ENCODE data around the gene PRDM4. TPM values are rescaled to one million over a fixed set of nuclear protein-coding genes. Genes with fewer than 3 reads are reported as not detected.

PRDM4 gene, protein sequence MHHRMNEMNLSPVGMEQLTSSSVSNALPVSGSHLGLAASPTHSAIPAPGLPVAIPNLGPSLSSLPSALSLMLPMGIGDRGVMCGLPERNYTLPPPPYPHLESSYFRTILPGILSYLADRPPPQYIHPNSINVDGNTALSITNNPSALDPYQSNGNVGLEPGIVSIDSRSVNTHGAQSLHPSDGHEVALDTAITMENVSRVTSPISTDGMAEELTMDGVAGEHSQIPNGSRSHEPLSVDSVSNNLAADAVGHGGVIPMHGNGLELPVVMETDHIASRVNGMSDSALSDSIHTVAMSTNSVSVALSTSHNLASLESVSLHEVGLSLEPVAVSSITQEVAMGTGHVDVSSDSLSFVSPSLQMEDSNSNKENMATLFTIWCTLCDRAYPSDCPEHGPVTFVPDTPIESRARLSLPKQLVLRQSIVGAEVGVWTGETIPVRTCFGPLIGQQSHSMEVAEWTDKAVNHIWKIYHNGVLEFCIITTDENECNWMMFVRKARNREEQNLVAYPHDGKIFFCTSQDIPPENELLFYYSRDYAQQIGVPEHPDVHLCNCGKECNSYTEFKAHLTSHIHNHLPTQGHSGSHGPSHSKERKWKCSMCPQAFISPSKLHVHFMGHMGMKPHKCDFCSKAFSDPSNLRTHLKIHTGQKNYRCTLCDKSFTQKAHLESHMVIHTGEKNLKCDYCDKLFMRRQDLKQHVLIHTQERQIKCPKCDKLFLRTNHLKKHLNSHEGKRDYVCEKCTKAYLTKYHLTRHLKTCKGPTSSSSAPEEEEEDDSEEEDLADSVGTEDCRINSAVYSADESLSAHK
- total RNA-seq, result 10 to 100 TPM; 22.8 to 34.3 TPM

GRCh38 chr12:107760809-107761501 is at the start of gene PRDM4:
Gene PRDM4 (minus strand): TSS chr12:107761137. CDS start chr12:107760515, 622 bp downstream.
- no peaks in the 10 kb centered on the region for H3K9me3 ChIP-seq
- peak within 1 kb of the TSS; percentile 88 to 94 for H3K4me3 ChIP-seq
- peak; percentile 99 for ATAC-seq
- no peaks in the 10 kb centered on the region for H3K27me3 ChIP-seq
- 0% methylated on average over 79 of the region's 83 CpGs; no CpG with 5 or more reads in 1 of the 2 donors for WGBS, 2 donors
- H3K4me1 ChIP-seq, result peaks cover 28% of the 10 kb centered on the region
- peaks cover 0 to 9% of the 10 kb centered on the region in 2 donors for H3K36me3 ChIP-seq (replicated peaks in 1 of 2; ENCODE audit: insufficient read depth in 1 of 2, low read depth in 2 of 2)
- DNase-seq, result peak; percentile 94 to 97 (median 96)
- H3K27ac ChIP-seq, result peak within 1 kb of the TSS; percentile 36 to 73 (median 60)
- peak in 2 of 7 experiments; percentile 57 to 63 for TF ChIP-seq CTCF (IDR thresholded peaks at IDR 0.05)
- TF ChIP-seq POLR2A (IDR thresholded peaks at IDR 0.05), result peak; percentile 79 to 90 (median 88)
- intact Hi-C loops (cut with DNase I), result no loop called here

DNA sequence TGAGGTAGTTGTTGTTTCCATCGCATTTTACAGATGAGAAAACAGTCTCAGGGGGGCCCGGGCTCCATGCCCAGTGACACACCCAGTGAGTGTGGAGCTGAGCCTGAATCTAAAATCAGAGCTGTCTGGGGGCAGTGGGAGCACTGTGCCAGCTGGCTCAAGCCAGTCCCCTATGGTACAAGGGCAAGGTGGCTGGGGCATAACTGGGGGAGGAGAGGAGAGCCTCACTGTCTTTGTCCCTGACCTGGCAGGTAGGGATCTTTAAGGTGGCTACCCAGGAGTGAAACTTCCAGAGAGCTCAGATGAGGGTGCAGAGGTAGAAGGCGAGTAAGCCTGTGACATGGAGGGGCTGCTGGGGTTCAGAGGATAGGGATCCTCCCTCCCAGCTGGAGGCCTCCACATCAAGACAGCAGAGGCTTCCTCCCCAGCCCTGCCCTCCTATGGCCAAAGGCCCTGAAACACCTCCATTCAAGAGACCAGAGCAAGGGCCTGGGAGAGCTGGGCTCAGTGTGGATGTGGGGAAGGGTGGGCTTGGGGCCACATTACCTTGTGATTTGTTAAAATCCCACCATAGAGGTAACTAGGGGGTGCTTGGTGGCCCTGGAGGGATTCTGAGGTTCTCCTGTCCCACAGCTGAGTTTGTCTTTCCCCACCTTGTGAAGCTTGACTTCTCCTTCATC is 46.7 kb upstream of the PRDM4 start:
- no peaks in the 10 kb centered on the region for H3K36me3 ChIP-seq (replicated peaks in 1 of 2; ENCODE audit: insufficient read depth in 1 of 2, low read depth in 2 of 2)
- no peak overlapping the region for H3K4me3 ChIP-seq
- no peak overlapping the region for H3K27ac ChIP-seq
- no peaks in the 10 kb centered on the region for H3K9me3 ChIP-seq
- intact Hi-C loops (cut with DNase I), result no loop called here
- TF ChIP-seq POLR2A (IDR thresholded peaks at IDR 0.05), result no peak
- no peak for TF ChIP-seq CTCF (IDR thresholded peaks at IDR 0.05)
- WGBS, 2 donors, result 20 to 56% methylated on average over 3 of the region's 3 CpGs
- no peak for DNase-seq
- ATAC-seq, result no peak
- no peaks in the 10 kb centered on the region for H3K27me3 ChIP-seq
- H3K4me1 ChIP-seq, result no peaks in the 10 kb centered on the region

DNA sequence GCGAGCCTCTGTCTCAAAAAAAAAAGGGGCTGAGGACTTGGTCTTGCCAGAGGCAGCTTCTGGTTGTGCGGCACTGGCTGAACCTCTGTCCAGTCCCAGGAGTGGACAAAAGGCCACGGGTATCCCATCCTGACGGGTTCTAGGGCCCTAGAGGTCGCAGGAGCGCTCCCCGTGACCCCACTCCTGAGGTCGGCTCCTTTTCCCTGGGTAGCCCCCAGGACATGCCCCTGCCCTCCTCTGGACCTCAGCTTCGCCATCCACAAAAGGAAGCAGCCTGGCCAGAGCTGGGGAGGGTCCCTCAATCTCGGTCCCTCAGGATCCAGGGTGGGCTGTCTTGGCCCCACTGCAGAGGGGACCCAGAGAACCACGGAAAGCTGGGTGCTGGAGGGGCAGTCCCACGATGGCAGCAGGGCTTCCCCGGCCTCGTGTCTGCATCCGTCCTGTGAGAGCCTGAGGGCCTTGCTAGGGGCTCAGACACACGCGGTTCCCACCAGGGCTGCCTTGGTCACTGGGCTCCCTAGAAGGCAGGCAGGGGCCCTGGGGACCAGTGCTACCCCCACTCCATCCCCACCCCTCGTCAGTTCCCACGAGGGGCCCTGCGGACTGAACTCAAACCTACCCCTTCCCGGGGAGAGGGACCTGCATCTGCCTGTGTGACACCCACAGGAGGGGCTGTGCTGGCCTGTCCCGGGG is 44.7 kb upstream of the PRDM4 start:
- Histone ChIP-seq H3K9me3 (no peaks in the 10 kb centered on the region), H3K4me1 (no peaks in the 10 kb centered on the region), H3K27ac (no peak overlapping the region), H3K27me3 (no peaks in the 10 kb centered on the region), H3K36me3 (replicated peaks in 1 of 2; ENCODE audit: insufficient read depth in 1 of 2, low read depth in 2 of 2) (no peaks in the 10 kb centered on the region), H3K4me3 (no peak overlapping the region)
- TF ChIP-seq CTCF (IDR thresholded peaks at IDR 0.05) (no peak), POLR2A (IDR thresholded peaks at IDR 0.05) (no peak)
- WGBS, 2 donors, result 52 to 86% methylated on average over 10 to 19 of the region's 22 CpGs
- DNase-seq (no peak), ATAC-seq (no peak)
- intact Hi-C loops (cut with DNase I), result no loop called here

GRCh38 chr12:107803092-107803491 is 42.2 kb upstream of the PRDM4 start:
- 4 to 19% methylated on average over 3 of the region's 3 CpGs for WGBS, 2 donors
- intact Hi-C loops (cut with DNase I), result no loop called here
- no peaks in the 10 kb centered on the region for H3K27me3 ChIP-seq

More at GRCh38 chr12:107803092-107803491, 42.2 kb upstream of the PRDM4 start:
- no peaks in the 10 kb centered on the region for H3K4me1 ChIP-seq
- H3K4me3 ChIP-seq, result no peak overlapping the region
- ATAC-seq (no peak), DNase-seq (no peak)
- no peak for TF ChIP-seq POLR2A (IDR thresholded peaks at IDR 0.05)
- no peak for TF ChIP-seq CTCF (IDR thresholded peaks at IDR 0.05)
- H3K9me3 ChIP-seq, result no peaks in the 10 kb centered on the region
- H3K36me3 ChIP-seq (replicated peaks in 1 of 2; ENCODE audit: insufficient read depth in 1 of 2, low read depth in 2 of 2), result no peaks in the 10 kb centered on the region
- H3K27ac ChIP-seq, result no peak overlapping the region
